T1000 (cell line): ENCODE data around the gene WASHC3.
"Not testable (repeated sequence)": the region's sequence is repeated elsewhere in the genome, so short reads cannot be mapped to it uniquely, and the experiment has no call there.

ENCODE experiments used
- DNase-seq: peaks from one replicate; lab custom pipeline; 2025; ENCODE audit warnings: mixed read lengths; lab: John Stamatoyannopoulos, UW

The WASHC3 gene

GRCh38 chr12:102050660-102051430 is 10.9 kb downstream of the WASHC3 start:
- no peak for DNase-seq

GRCh38 chr12:102043928-102044327 is 17.9 kb downstream of the WASHC3 start:
- no peak for DNase-seq

GRCh38 chr12:102033991-102034745 is 27.6 kb downstream of the WASHC3 start:
- DNase-seq: no peak

GRCh38 chr12:102031852-102032251 is 29.9 kb downstream of the WASHC3 start:
- no peak for DNase-seq

GRCh38 chr12:102029141-102029540 is 32.6 kb downstream of the WASHC3 start:
- DNase-seq: no peak

GRCh38 chr12:102026728-102027127 is 35.1 kb downstream of the WASHC3 start:
- no peak for DNase-seq

- no peak for DNase-seq
Observed at GRCh38 chr12:102024765-102025164, 37.0 kb downstream of the WASHC3 start.

GRCh38 chr12:102023343-102023930 is 38.4 kb downstream of the WASHC3 start:
- DNase-seq: no peak

GRCh38 chr12:102022286-102022685 is 39.5 kb downstream of the WASHC3 start:
- DNase-seq: no peak

- DNase-seq: no peak
Observed at GRCh38 chr12:102021540-102022246, 40.1 kb downstream of the WASHC3 start.

GRCh38 chr12:102018607-102019006 is 43.2 kb downstream of the WASHC3 start:
- DNase-seq: not testable (repeated sequence)

- no peak for DNase-seq
Observed at GRCh38 chr12:102016472-102016871, 45.3 kb downstream of the WASHC3 start.

GRCh38 chr12:102010265-102010994 is 51.4 kb downstream of the WASHC3 start:
- no peak for DNase-seq

- no peak for DNase-seq
Observed at GRCh38 chr12:102009796-102010195, 52.0 kb downstream of the WASHC3 start.

GRCh38 chr12:102008615-102009126 is 53.1 kb downstream of the WASHC3 start:
- no peak for DNase-seq

- DNase-seq: no peak
Observed at GRCh38 chr12:102005256-102005655, 56.5 kb downstream of the WASHC3 start.

- DNase-seq: no peak
Observed at GRCh38 chr12:101997102-101997501, 64.7 kb downstream of the WASHC3 start.

GRCh38 chr12:101995684-101996083 is 66.1 kb downstream of the WASHC3 start:
- DNase-seq: no peak

GRCh38 chr12:101992091-101992490 is 69.7 kb downstream of the WASHC3 start:
- no peak for DNase-seq

- no peak for DNase-seq
Observed at GRCh38 chr12:101982307-101982706, 79.5 kb downstream of the WASHC3 start.

- no peak for DNase-seq
Observed at GRCh38 chr12:101981868-101982267, 79.9 kb downstream of the WASHC3 start.
